NCI-H524 (cell line): Measurements from ENCODE around the gene HDLBP.
"Not testable (repeated sequence)": the region's sequence is repeated elsewhere in the genome, so short reads cannot be mapped to it uniquely, and the experiment has no call there.

Experiments
- DNase-seq, 2 experiments: peaks; one replicate each; lab custom pipeline; 2025; lab: John Stamatoyannopoulos, UW

Gene HDLBP

DNA sequence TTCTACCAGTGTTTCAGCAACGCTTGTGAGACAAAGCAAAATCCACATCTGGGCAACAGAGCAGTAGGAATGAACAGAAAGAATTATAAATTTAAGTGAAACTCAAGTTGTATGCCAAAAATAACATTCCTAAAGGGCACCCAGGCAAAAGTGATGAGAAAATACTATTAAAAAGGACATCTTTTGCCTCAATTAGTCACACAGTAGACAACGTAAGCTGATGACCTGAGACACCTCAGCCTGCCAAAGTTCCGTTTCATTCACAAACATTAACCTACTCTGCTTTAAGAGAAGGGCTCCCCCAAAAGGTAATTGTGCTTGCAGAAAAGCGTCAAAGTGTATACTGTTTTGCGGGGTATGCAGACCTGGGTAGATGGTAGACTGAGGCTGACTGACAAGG lies 7.2 kb downstream of the HDLBP start:
- no peak for DNase-seq

- no peak for DNase-seq
Observed at GRCh38 chr2:241307055-241307454, 8.4 kb downstream of the HDLBP start.

DNA sequence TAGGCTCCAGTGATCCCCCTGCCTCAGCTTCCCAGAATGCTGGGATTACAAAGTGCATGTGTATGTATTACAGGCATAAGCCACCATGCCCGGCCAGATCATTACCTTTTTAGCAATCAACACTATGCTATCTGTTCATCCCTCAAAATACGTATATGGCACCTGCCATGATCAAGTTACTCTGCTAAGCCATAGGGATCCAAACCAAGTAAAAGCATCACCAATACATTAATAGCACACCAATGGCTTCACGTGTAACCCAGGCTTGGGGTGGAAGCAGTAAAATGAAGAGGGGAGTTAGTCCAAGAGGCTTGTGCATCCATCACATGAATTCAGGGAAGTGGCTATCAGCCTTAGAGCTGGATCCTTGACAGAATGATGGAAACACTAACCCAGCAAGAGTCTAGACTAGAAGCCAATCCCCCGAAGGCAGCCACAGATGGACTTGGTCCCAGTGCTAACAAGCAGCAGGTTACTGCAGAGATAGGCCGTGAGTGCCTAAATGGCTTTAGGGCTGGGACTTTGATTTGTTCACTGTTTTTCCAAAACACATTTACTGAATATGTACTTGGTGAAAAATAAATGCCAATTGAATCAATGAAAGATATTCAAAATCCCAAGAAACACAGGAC lies 11.3 kb downstream of the HDLBP start:
- no peak for DNase-seq

- DNase-seq, result peak; percentile 28 to 67
Observed at GRCh38 chr2:241302759-241303651, 12.5 kb downstream of the HDLBP start.

DNA sequence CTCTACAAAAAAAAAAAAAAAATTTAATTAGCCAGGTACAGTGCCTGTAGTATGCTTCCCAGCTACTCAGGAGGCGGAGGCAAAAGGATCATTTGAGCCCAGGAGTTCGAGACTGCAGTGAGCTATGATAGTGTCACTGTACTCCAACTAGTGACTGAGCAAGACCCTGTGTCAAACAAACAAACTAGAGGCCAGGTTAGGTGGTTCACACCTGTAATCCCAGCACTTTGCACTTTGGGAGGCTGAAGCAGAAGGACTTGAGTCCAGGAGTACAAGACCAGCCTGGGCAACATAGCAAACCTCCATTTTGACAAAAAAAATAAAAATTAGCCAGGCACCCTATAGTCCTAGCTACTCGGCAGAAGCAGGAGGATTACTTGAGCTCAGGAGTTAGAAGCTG lies 13.4 kb downstream of the HDLBP start:
- no peak for DNase-seq

DNA sequence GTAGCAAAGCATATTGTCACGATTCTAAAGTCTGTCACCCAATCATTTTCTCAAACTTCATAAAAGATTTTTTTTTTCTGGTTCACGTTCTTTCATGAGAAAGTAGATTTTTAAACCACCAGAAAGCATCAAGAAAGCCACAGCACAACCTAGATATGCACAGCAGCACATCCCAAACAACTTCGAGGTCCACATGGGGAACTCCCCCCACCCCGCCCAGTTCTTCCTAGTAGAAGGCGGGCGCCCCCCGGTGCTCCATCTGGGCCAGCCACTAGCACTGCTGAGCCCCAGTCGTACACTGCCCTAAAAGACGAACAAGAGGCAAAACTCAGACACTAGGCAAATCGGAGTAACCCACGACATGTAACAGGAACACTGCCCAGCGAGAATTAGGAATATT lies 15.5 kb downstream of the HDLBP start:
- no peak for DNase-seq

DNA sequence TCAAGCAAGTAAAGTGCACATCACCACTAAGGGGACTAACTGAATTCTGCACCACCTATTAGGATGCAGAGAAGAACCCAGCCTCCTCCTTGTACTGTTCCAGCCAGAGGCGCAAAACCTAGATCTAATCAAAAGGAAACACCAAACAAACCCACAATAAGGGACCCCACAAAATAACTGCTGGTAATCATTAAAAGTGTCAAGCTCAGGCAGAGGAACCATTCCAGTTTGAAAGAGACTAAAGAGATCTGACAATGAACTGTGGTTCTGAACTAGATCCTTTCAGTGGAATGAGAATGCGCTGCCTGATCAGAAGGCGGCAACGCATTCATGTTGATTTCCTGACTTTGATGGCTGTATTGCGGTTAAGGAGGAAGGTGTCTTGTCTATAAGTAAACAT lies 16.8 kb downstream of the HDLBP start:
- no peak for DNase-seq

GRCh38 chr2:241296767-241297166 lies 18.7 kb downstream of the HDLBP start:
- DNase-seq, result no peak

- no peak for DNase-seq
Observed at GRCh38 chr2:241295326-241296095, 20.0 kb downstream of the HDLBP start.

DNA sequence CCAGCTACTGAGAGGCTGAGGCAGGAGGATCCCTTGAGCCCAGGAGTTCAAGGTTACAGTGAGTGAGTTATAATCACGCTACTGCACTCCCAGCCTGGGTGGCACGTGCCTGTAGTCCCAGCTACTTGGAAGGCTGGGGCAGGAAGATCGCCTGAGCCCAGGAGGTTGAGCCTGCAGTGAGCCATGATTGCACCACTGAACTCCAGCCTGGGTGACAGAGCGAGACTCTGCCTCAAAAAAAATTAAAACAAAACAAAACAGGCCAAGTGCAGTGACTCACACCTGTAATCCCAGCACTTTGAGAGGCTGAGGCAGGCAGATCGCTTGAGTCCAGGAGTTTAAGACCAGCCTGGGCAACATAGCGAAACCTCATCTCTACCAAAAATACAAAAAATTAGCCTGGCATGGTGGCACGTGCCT lies 22.1 kb downstream of the HDLBP start:
- not testable (repeated sequence) for DNase-seq

- no peak for DNase-seq
Observed at GRCh38 chr2:241291977-241292376, 23.5 kb downstream of the HDLBP start.

DNA sequence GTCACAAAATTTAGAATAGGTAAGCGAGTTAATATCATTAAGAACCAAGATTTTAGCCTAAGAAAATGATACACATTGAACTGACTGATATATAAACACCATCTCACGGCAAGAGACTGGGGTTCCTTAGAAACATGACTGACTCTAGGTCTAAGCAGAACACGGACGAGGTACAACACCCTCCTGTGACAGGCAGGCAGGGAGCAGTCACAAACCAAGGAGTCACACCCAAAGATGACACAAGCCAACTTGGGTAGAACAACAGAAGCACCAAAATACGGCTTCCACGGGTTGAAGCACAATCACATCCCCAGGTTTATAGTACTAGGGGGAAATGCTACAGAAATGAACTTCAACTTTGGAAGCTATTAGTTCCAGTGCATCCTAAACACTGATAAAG lies 24.3 kb downstream of the HDLBP start:
- DNase-seq, result no peak

- DNase-seq, result no peak
Observed at GRCh38 chr2:241289597-241289996, 25.9 kb downstream of the HDLBP start.

DNA sequence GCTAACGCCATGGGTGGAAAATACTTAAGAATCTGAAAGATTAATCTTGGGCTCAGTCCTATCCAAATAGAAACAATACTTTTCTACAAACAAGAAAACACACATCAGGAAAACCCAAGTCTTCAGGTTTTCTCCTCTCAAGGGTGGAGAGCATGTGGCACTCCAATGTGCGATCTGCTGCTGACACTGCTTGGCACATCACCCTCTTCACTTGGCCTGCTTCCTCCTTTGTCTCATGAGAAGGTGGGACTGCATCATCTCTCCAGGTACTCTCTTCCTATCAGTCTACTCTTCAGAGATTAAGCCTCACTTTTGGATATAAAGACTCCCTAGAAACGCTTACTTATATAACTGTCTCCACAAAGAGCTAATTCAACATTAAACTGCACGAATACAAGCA lies 26.4 kb downstream of the HDLBP start:
- DNase-seq, result no peak

DNA sequence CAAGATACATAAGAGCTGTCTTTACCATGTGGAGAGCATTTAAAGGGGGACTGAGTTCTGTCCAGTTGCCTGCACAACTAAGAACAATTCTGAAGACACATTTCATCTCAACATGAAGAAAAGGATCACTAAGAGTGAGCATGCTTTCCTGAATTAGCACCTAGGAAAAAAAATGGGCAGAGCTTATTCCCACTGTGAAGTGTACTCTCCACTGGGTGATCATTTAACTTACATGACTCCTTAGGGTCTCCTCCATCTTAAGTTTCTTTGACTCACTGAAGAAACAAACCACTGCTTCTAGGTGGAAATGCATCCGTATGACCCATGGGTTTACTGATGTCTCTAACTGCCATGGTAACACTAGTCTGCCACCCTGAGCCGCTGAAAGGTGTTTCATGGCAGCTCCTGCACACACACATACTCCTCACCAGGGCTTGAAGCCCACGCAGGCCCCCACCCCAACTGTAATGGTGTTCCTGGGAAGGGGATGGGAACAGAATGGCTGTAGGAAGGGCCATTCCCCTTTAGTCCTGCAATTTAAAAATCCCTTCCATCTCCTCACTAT lies 27.1 kb downstream of the HDLBP start:
- DNase-seq, result no peak

DNA sequence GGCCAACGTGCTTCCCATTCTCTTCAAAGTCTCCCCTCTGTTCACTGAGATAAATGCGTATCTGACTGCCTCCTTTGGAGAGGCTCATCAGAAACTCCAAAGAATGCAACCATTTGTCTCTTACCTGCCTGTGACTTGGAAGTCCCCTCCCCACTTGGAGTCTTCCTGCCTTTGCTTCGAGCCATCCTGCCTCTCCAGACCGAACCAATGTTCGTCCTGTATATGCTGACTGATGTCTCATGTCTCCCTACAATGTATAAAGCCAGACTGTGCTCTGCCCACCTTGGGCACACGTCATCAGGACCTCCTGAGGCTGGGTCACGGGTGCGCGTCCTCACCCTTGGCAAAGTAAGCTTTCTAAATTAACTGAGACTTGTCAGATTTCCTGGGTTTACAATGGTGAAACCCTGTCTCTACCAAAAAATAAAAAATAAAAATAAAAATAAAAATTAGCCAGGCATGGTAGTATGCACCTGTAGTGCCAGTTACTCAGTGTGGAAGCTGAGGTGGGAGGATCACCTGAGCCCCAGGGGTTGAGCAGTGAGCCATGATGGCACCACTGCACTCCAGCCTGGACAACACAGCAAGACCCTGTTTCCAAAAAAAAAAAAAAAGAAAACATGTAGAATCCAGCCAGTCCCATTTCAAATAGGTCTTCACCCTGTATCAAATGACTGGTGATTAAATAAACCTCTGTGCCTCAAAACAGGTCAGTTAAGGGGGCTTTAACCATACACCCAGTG lies 29.0 kb downstream of the HDLBP start:
- DNase-seq, result no peak

DNA sequence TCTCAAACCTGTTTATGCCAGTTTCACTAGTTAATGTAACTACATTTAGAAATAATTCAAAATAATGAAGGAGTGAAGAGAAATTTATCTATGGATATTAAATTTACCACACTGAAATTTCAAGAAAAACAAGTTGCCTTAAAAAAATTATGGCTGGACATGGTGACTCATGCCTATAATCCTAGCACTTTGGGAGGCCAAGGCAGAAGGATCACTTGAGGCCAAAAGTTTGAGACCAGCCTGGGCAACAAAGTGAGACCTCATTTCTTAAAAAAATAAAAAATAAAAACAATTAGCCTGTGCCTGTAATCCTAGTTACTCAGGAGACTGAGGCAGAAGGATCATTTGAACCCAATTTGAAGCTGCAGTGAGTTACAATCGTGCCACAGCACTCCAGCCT lies 29.9 kb downstream of the HDLBP start:
- no peak for DNase-seq

- DNase-seq, result no peak
Observed at GRCh38 chr2:241282555-241282954, 32.9 kb downstream of the HDLBP start.

DNA sequence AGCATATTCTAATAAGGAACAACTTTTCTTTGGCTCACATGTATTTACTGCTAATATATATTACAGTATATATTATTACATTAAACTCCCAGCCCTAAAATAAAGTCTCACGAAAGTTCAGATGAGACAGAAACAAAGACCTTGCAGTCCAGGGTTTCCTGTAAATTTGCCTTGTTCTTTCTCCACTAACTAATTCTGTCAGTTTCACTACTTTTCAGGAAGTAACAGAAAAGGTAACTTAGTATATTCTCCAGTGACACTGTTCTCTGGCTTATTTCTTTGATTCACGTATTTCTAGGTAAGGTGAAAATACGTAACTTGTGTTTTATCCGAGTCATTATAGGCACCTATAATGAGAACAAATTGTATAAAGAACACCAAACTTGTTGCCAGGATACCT lies 35.2 kb downstream of the HDLBP start:
- no peak for DNase-seq

GRCh38 chr2:241279828-241280227 lies 35.6 kb downstream of the HDLBP start:
- DNase-seq, result no peak

DNA sequence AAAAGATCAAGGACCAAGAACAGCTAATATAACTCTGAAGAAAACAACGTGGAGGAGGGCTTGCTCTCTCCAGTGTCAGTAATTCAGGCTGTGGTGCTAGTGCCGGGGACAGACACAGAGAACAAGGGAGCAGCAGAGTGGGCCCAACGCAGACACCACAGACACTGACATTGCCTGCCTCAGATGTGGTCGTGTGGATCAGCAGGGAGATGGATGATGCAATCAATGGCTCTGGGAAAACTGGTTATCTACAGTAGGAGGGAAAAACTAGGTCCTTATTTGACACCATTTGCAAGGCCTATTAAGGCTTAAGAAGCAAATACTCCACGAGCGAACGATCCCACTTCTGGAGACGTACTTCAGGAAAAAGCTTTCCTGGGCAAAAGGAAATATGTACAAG lies 36.1 kb downstream of the HDLBP start:
- DNase-seq, result peak in 1 of 2 experiments; percentile 7

- not testable (repeated sequence) for DNase-seq
Observed at GRCh38 chr2:241278306-241278705, 37.2 kb downstream of the HDLBP start.
